Measurements from ENCODE around the gene R3HDM1. TPM values are rescaled to one million over a fixed set of nuclear protein-coding genes. Genes with fewer than 3 reads are reported as not detected.
A peak's percentile ranks its signal among the peaks of the same experiment; 100 is the strongest.

R3HDM1 gene
- total and polyA plus RNA-seq, 2 experiments from 2014 or later: 24.8 to 32.7 TPM

DNA sequence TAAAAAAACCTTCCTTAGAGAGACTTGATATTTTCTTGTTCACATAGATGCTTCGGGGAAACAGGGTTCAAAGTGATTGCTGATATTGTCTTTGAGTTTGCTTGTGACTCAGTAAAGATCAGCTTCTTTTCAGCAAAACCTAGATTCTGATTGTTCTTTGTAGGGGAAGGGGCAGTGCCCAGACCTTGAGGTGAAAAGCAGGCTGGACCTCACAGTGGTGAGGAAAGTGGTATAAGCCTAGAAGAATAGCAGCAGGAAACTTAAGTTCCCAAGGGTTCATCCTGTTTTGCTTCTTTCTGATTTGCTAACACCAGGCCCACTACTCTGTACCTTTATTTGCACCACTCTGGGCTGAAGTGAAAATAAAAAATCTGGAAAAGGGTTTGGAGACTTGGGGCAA lies 231.2 kb downstream of the R3HDM1 start:
- H3K27me3 ChIP-seq: no peaks in the 10 kb centered on the region
- no peak for DNase-seq (ENCODE audit: low read depth in 1 of 2, low spot score in 1 of 2)
- no peaks in the 10 kb centered on the region for H3K4me1 ChIP-seq (ENCODE audit: low read depth)
- no peak overlapping the region for H3K4me3 ChIP-seq
- TF ChIP-seq, protein P1, sequence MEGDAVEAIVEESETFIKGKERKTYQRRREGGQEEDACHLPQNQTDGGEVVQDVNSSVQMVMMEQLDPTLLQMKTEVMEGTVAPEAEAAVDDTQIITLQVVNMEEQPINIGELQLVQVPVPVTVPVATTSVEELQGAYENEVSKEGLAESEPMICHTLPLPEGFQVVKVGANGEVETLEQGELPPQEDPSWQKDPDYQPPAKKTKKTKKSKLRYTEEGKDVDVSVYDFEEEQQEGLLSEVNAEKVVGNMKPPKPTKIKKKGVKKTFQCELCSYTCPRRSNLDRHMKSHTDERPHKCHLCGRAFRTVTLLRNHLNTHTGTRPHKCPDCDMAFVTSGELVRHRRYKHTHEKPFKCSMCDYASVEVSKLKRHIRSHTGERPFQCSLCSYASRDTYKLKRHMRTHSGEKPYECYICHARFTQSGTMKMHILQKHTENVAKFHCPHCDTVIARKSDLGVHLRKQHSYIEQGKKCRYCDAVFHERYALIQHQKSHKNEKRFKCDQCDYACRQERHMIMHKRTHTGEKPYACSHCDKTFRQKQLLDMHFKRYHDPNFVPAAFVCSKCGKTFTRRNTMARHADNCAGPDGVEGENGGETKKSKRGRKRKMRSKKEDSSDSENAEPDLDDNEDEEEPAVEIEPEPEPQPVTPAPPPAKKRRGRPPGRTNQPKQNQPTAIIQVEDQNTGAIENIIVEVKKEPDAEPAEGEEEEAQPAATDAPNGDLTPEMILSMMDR (IDR thresholded peaks at IDR 0.05; ENCODE audit: low read depth, low read length): no peak
- H3K9me3 ChIP-seq (ENCODE audit: low read depth): no peaks in the 10 kb centered on the region
- H3K27ac ChIP-seq: no peak overlapping the region
- H3K36me3 ChIP-seq: peaks cover 57% of the 10 kb centered on the region

DNA sequence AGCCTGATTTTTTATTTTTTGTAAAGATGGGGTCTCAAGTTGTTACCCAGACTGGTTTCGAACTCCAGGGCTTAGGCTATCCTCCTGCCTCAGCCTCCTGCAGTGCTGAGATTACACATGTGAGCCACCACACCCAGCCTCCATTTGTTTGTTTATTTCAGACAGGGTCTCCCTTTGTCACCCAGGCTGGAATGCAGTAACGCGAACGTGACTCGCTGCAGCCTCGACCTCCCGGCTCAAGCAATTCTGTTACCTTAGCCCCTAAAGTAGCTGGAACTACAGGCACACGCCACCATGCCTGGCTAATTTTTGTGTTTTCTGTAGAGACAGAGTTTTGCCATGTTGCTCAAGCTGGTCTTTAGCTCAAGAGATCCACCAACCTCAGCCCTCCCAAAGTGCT lies 237.6 kb downstream of the R3HDM1 start:
- no peaks in the 10 kb centered on the region for H3K4me1 ChIP-seq (ENCODE audit: low read depth)
- H3K27ac ChIP-seq: no peak overlapping the region
- no peaks in the 10 kb centered on the region for H3K27me3 ChIP-seq
- H3K9me3 ChIP-seq (ENCODE audit: low read depth): no peaks in the 10 kb centered on the region
- no peak overlapping the region for H3K4me3 ChIP-seq
- peaks cover 60% of the 10 kb centered on the region for H3K36me3 ChIP-seq
- no peak for DNase-seq (ENCODE audit: low read depth in 1 of 2, low spot score in 1 of 2)
- TF ChIP-seq, protein P1 (IDR thresholded peaks at IDR 0.05; ENCODE audit: low read depth, low read length): no peak

DNA sequence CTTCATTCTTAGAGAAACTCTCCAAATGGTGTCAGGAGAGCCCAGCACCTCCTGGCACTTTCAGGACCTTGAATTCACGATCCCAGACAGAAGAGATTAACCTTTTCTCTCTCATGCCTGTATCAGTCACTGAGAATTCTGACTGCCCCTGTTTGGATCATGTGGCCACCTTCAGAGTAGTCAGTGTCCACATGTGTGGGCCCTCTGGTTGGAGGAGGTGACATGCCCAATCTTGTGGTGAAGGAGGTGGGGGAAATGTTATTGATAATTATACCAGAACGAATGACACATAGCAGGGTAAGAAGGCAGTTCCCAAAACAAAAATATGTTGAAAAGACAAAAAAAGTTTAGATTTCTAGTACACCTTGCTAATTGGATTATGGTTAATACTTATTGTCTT lies 242.0 kb downstream of the R3HDM1 start:
- Histone ChIP-seq H3K4me3 (no peak overlapping the region), H3K4me1 (ENCODE audit: low read depth) (no peaks in the 10 kb centered on the region), H3K27me3 (no peaks in the 10 kb centered on the region), H3K27ac (no peak overlapping the region), H3K36me3 (peaks cover 76% of the 10 kb centered on the region), H3K9me3 (ENCODE audit: low read depth) (no peaks in the 10 kb centered on the region)
- TF ChIP-seq, protein P1 (IDR thresholded peaks at IDR 0.05; ENCODE audit: low read depth, low read length): no peak
- DNase-seq (ENCODE audit: low read depth in 1 of 2, low spot score in 1 of 2): no peak

DNA sequence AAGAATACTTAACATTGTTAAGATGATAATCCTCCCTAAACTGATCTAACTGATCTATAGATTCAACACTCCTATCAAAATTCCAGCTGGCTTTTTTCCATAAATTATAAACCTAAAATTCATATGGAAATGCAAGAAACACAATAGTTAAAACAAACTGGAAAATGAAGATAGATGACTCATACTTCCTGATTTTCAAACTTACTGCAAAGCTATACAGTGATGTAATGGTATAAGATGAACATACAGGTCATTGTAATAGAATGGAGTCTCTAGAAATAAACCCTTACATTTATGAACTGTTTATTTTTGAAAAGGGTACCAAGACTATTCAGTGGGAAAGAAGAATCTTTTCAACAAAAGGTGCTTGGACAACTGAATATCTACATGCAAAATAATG lies 242.6 kb downstream of the R3HDM1 start:
- DNase-seq (ENCODE audit: low read depth in 1 of 2, low spot score in 1 of 2): peak in 1 of 2 donors; percentile 36
- peaks cover 80% of the 10 kb centered on the region for H3K36me3 ChIP-seq
- H3K9me3 ChIP-seq (ENCODE audit: low read depth): no peaks in the 10 kb centered on the region
- no peak overlapping the region for H3K4me3 ChIP-seq
- no peaks in the 10 kb centered on the region for H3K27me3 ChIP-seq
- H3K4me1 ChIP-seq (ENCODE audit: low read depth): no peaks in the 10 kb centered on the region
- no peak overlapping the region for H3K27ac ChIP-seq
- TF ChIP-seq, protein P1 (IDR thresholded peaks at IDR 0.05; ENCODE audit: low read depth, low read length): no peak

Other genes with a start within 250 kb of the R3HDM1 start
- 5.0 and 8.8 TPM in 2 replicates for gene ZRANB3, start 266 bp upstream of the R3HDM1 start, total RNA-seq
- 3.9 and 5.6 TPM in 2 replicates for gene ZRANB3, start 266 bp upstream of the R3HDM1 start, polyA plus RNA-seq
- 31.3 and 35.5 TPM in 2 replicates for gene UBXN4, start 210.4 kb downstream of the R3HDM1 start, total RNA-seq
- gene UBXN4, start 210.4 kb downstream of the R3HDM1 start, polyA plus RNA-seq: 193 and 211 TPM in 2 replicates

All from cardiac muscle cell (in vitro differentiated cells and primary cell).